Skin epidermis (tissue), 12 donors: ENCODE results near the gene RABGAP1L.
"Not testable (repeated sequence)": the region's sequence is repeated elsewhere in the genome, so short reads cannot be mapped to it uniquely, and the experiment has no call there.

Source experiments
- H3K27ac ChIP-seq, 21 experiments: fragments of 200-600 bp; sonication (generic) in 11 of 21; one replicate each; pipeline ENCODE4 v1.5.0; 2020; ENCODE audit warnings: mild to moderate bottlenecking in 3 of 21, inconsistent platforms in 2 of 21, moderate library complexity in 2 of 21
- H3K4me3 ChIP-seq, 7 experiments: fragments of 200-600 bp; sonication (generic) in 2 of 7; one replicate each; pipeline ENCODE4 v1.5.0; 2020; ENCODE audit warnings: inconsistent platforms in 2 of 7, mild to moderate bottlenecking in 2 of 7, moderate library complexity in 1 of 7

The RABGAP1L gene

GRCh38 chr1:174678657-174679056 is 519.3 kb downstream of the RABGAP1L start:
- Histone ChIP-seq H3K27ac (no peak overlapping the region), H3K4me3 (no peak overlapping the region)

- no peak overlapping the region for H3K27ac ChIP-seq
- H3K4me3 ChIP-seq: no peak overlapping the region
Measured at GRCh38 chr1:174680101-174680500, 520.8 kb downstream of the RABGAP1L start.

- Histone ChIP-seq H3K4me3 (no peak overlapping the region), H3K27ac (no peak overlapping the region)
Measured at GRCh38 chr1:174682419-174683008, 523.2 kb downstream of the RABGAP1L start.

- Histone ChIP-seq H3K27ac (no peak overlapping the region), H3K4me3 (no peak overlapping the region)
Measured at GRCh38 chr1:174686213-174686612, 526.9 kb downstream of the RABGAP1L start.

GRCh38 chr1:174689524-174689923 is 530.2 kb downstream of the RABGAP1L start:
- Histone ChIP-seq H3K4me3 (no peak overlapping the region), H3K27ac (no peak overlapping the region)

- no peak overlapping the region for H3K27ac ChIP-seq
Measured at GRCh38 chr1:174690266-174690665, 530.9 kb downstream of the RABGAP1L start.

GRCh38 chr1:174692313-174692712 is 533.0 kb downstream of the RABGAP1L start:
- no peak overlapping the region for H3K4me3 ChIP-seq
- H3K27ac ChIP-seq: no peak overlapping the region

More at GRCh38 chr1:174690266-174690665, 530.9 kb downstream of the RABGAP1L start:
- H3K4me3 ChIP-seq: no peak overlapping the region

GRCh38 chr1:174693085-174693484 is 533.8 kb downstream of the RABGAP1L start:
- Histone ChIP-seq H3K4me3 (no peak overlapping the region), H3K27ac (no peak overlapping the region)

- H3K4me3 ChIP-seq, H3K27ac ChIP-seq: not testable (repeated sequence)
Measured at GRCh38 chr1:174693539-174693938, 534.2 kb downstream of the RABGAP1L start.

- Histone ChIP-seq H3K4me3 (no peak overlapping the region), H3K27ac (no peak overlapping the region)
Measured at GRCh38 chr1:174696026-174696821, 536.9 kb downstream of the RABGAP1L start.

- H3K4me3 ChIP-seq: no peak overlapping the region
- H3K27ac ChIP-seq: no peak overlapping the region
Measured at GRCh38 chr1:174700314-174700713, 541.0 kb downstream of the RABGAP1L start.

GRCh38 chr1:174700775-174701174 is 541.5 kb downstream of the RABGAP1L start:
- Histone ChIP-seq H3K4me3 (no peak overlapping the region), H3K27ac (no peak overlapping the region)

- H3K4me3 ChIP-seq: no peak overlapping the region
- no peak overlapping the region for H3K27ac ChIP-seq
Measured at GRCh38 chr1:174701565-174701964, 542.2 kb downstream of the RABGAP1L start.

GRCh38 chr1:174702011-174702410 is 542.7 kb downstream of the RABGAP1L start:
- H3K4me3 ChIP-seq: no peak overlapping the region
- no peak overlapping the region for H3K27ac ChIP-seq

- Histone ChIP-seq H3K4me3 (no peak overlapping the region), H3K27ac (no peak overlapping the region)
Measured at GRCh38 chr1:174703309-174703708, 544.0 kb downstream of the RABGAP1L start.

GRCh38 chr1:174704300-174704699 is 545.0 kb downstream of the RABGAP1L start:
- no peak overlapping the region for H3K27ac ChIP-seq
- H3K4me3 ChIP-seq: no peak overlapping the region

- Histone ChIP-seq H3K4me3 (no peak overlapping the region), H3K27ac (no peak overlapping the region)
Measured at GRCh38 chr1:174710868-174711845, 551.8 kb downstream of the RABGAP1L start.

GRCh38 chr1:174711848-174712247 is 552.5 kb downstream of the RABGAP1L start:
- H3K4me3 ChIP-seq, H3K27ac ChIP-seq: not testable (repeated sequence)

- H3K27ac ChIP-seq: no peak overlapping the region
Measured at GRCh38 chr1:174712541-174712940, 553.2 kb downstream of the RABGAP1L start.

GRCh38 chr1:174713796-174714195 is 554.5 kb downstream of the RABGAP1L start:
- Histone ChIP-seq H3K27ac (peak overlapping the region in 1 of 21 experiments; percentile 28), H3K4me3 (no peak overlapping the region)

More at GRCh38 chr1:174712541-174712940, 553.2 kb downstream of the RABGAP1L start:
- no peak overlapping the region for H3K4me3 ChIP-seq
